Measurements from ENCODE around the gene LARGE1. TPM values are rescaled to one million over a fixed set of nuclear protein-coding genes. Genes with fewer than 3 reads are reported as not detected.

The LARGE1 gene
- total RNA-seq, 1 experiment from 2014 or later: 1.5 TPM

- no peak for TF ChIP-seq ZNF274 (IDR thresholded peaks at IDR 0.05; ENCODE audit: low read depth, low read length)
- TF ChIP-seq JUND (IDR thresholded peaks at IDR 0.05): no peak
- no peak for TF ChIP-seq RAD21 (IDR thresholded peaks at IDR 0.05; ENCODE audit: low read depth)
These were observed 515.1 kb downstream of the LARGE1 start (continued) for GRCh38 chr22:33405194-33405593.

GRCh38 chr22:33404723-33405122, 515.6 kb downstream of the LARGE1 start:
- POLR2A ChIA-PET: no interaction called here
- TF ChIP-seq YY1 (IDR thresholded peaks at IDR 0.05; ENCODE audit: extremely low read depth, insufficient replicate concordance, low read depth, low read length): no peak
- no peak for TF ChIP-seq ATF3 (IDR thresholded peaks at IDR 0.05)
- TF ChIP-seq CTCF (IDR thresholded peaks at IDR 0.05 in 2 of 3, conservative IDR thresholded peaks at IDR 0.05 in 1 of 3; ENCODE audit: borderline replicate concordance in 1 of 3, insufficient read depth in 1 of 3, low read depth in 2 of 3, low read length in 2 of 3): no peak
- H3K27me3 ChIP-seq (ENCODE audit: insufficient read depth, low read length): no peaks in the 10 kb centered on the region
- no peak overlapping the region for H3K9ac ChIP-seq (ENCODE audit: low read length)
- no peaks in the 10 kb centered on the region for H3K79me2 ChIP-seq (ENCODE audit: insufficient read depth, low read length)
- no peaks in the 10 kb centered on the region for H4K20me1 ChIP-seq (ENCODE audit: insufficient read depth)
- intact Hi-C loops (cut with micrococcal nuclease): no loop called here
- no TSS peak for BruUV-seq (replicated peaks)
- no peak overlapping the region for H3K4me2 ChIP-seq (ENCODE audit: low read length)
- H3K4me1 ChIP-seq (ENCODE audit: control insufficient read depth in 1 of 2, insufficient read depth in 2 of 2, low read length in 2 of 2): no peaks in the 10 kb centered on the region
- no peaks in the 10 kb centered on the region for H3K36me3 ChIP-seq (ENCODE audit: control insufficient read depth in 1 of 2, insufficient read depth in 2 of 2, low read length in 2 of 2)
- RAD21 ChIA-PET (ENCODE audit: low non-redundant PET in 1 of 2, low total read pairs in 2 of 2, uncharacterized antibody in 2 of 2, unreplicated experiment in 2 of 2): no interaction called here
- no peak overlapping the region for H2AFZ ChIP-seq (ENCODE audit: low read depth, low read length, poor library complexity, severe bottlenecking)
- CTCF ChIA-PET: no interaction called here
- peaks cover 12 to 39% of the 10 kb centered on the region in 2 experiments; a peak in 2 of 4 replicates for H3K9me3 ChIP-seq (ENCODE audit: control insufficient read depth in 1 of 2, insufficient read depth in 1 of 2, low read depth in 1 of 2, low read length in 2 of 2)
- ATAC-seq (no peak), DNase-seq (ENCODE audit: low read depth, low spot score) (no peak)
- no peak overlapping the region for H3K4me3 ChIP-seq (replicated peaks in 1 of 2; ENCODE audit: low read depth in 1 of 2, low read length in 2 of 2)
- no peak overlapping the region for H3K27ac ChIP-seq (ENCODE audit: low read depth, low read length)
- H3K9me2 ChIP-seq (ENCODE audit: insufficient read depth): no peaks in the 10 kb centered on the region
